ENCODE results near the gene GLUL.
"Not testable (repeated sequence)": the region's sequence is repeated elsewhere in the genome, so short reads cannot be mapped to it uniquely, and the experiment has no call there.

The GLUL gene

DNA sequence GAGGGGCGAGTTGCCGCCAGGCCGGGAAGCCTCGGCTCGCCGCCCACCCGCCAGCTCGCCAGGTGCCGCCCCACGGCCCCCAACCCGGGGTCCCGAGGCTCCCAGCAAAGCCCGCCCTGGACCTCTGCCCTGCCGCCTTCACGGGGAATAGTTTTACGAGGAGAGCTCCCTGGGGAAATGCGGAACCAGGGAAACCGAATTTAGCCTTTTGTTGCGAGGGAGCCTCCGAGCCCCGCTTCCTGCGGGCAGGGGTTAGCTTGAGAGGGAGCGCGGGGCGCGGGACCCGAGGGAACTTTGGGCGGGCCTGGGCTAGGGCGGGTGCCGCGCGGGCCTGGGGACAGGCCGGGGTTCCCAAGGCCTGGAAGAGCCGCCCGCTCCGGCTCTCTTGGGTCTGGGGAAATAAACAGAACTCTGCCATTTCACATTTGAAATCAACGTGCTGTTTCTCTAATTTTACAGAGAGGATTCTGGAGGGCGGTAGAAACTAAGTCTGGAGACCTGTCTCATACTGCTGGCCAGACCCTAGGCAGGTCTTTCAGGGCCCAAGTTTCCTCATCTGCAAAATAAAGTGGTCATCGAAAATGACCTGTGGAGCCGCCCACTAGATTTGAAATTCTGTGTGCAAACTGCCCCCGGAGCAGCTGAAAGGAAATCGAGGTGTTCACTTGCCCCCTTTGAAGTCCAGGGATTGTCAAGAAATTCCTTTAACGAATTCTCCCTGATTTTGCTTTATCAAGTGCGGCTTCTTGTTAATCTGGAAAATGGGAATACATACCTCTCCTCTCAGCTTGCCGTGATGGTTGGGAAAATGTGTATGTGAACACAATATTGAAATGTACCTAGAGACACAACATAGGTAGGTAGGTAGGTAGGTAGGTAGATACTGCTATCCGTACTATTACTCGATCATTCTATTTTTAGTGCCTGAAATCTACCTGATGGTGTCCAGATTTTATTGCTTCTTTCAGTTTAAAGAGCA is 749 bp upstream of the GLUL start:
- peak; percentile 7 for DNase-seq

DNA sequence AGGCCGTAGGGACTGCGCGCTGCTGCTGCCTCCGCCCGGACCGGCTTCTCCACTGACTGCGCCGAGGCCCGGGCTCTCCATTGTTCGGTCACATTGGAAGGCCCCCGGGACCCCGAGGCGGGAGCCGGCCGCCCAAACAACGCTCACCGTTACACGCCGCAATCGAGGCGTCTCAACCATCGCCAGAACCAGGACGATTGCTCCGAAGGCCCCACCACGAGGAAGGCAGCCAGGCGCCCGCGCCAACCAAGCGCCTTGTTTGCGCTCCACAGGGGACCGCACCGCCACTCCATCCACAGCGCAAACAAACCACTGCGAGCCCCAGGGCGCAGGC is 595 bp downstream of the GLUL start:
- DNase-seq, result no peak

DNA sequence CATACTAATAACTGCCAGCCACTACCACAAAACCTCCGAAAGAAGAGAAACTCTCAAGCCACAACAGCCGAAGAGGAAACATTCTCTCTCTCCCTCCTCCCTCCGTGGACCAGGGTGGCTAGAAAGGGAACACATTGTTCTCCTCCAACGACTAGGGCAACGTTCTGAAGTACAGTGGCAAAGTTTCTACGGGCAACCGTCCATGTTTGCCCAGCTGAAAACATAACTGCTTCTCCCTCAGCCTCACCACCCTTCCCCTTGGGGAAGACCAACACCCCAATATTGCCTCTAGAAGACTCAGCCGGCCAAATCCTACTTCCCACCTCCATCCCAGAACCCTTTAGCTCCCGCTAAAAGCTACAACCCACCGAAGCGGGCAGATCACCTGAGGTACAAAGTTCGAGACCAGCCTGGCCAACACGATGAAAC is 2.0 kb downstream of the GLUL start:
- DNase-seq, result peak; percentile 6

DNA sequence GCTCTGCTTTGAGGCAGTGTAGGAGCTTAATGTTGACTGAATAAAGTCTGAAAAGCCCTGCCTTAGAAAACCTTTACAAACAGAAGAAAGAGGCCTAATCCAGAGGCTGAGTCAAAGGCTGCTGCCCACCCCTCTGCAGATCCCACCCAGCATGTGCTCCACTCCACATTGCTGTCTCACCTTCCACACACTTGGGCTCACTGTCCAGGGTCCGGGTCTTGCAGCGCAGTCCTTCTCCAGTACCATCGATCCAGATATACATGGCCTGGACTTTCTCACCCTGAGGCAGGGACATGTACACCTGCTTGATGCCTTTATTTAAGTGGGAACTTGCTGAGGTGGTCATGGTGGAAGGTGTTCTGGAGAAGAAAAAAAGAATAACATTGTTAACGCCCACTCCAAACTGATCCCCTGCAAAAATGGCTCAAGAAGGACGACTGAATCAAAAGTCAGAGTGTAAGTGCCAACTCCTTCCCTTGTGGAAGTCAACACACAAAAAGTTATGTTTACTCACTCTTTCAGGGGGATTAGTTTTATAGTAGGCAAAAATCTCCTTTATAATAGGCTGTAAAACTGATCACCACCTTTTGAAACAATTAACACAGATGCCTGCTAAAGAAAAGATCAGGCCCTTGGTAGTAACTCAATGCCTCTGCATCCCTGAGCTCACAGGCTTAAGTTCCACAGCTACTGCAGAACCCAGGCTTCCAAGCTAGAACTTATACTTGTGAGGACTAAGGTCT is 3.0 kb downstream of the GLUL start:
- no peak for DNase-seq

DNA sequence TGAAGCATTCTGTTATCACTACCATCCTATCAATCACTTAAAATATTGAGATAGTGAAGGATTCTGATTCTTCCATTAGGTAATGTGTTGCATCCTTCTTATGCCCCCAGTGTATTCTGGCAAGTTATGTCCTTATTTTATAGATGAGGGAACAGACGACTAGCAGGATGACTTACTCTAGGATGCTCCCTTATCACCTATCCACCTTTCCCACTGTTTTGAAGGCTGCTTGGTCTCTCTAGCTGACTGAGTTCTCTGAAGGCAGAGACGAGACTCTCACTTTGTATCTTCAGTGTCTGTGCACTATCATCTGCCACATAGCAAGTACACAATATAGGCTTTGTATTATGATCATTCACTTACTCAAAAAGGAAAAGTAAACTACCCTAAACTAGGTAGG is 4.0 kb downstream of the GLUL start:
- DNase-seq, result no peak

DNA sequence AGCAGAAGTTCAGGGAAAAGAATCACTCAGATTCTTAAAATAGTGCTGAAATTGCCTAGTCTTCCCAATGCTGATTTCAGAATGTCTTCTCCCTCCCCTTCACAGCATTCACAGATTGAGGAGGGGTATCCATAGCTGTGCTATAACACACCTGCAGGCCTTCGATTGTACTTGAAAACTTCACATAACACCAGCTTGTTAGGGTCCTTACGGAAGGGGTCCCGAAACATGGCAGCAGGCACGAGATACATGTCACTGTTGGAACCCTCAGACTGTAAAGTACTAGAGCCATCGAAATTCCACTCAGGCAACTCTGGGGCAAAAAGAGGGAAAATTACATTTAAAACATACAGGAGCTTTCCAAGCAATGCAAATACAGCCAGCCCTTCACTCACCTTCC is 4.6 kb downstream of the GLUL start:
- DNase-seq, result no peak

DNA sequence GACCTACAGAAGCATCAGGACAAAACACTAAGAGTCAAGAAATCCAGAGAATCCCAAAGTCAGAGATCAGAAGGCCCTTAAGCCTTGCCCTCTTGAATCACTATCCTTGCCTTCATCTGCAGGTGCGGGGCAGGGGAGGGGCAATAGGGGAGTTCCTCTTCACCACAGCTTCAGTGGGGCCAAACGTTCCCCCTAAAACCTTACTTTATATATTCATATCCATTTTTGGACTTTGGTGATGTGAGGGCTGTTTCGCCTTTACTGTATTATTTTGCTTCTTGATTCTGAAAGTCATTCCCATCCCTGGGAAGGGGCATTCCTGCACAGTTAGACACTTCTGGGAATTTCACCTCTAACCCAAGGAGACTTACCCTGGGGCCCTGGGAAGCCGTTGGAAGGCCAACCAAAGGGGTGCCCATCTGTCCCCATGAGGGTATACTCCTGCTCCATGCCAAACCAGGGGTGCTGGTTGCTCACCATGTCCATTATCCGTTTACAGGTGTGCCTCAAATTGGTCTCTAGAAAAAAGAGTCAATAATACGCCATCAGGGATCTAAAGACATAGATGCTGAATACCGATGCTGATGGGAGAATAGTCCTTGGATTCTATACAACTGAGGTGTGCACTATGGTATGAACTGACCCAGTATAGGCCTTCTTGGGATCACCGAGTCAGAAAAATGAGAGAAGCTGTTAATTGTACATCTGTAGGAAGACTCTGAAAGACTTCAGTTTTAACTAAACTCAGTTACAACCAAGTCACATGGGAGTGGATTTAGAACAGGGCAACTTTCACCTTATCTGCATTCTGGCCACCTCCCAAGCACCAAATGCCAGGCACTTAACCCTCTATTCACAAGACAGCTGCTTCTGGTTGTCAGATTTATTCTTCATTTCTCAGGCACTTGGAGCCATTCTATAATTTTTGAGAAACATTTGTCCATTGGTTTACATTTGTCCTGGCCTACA is 5.4 kb downstream of the GLUL start:
- no peak for DNase-seq

DNA sequence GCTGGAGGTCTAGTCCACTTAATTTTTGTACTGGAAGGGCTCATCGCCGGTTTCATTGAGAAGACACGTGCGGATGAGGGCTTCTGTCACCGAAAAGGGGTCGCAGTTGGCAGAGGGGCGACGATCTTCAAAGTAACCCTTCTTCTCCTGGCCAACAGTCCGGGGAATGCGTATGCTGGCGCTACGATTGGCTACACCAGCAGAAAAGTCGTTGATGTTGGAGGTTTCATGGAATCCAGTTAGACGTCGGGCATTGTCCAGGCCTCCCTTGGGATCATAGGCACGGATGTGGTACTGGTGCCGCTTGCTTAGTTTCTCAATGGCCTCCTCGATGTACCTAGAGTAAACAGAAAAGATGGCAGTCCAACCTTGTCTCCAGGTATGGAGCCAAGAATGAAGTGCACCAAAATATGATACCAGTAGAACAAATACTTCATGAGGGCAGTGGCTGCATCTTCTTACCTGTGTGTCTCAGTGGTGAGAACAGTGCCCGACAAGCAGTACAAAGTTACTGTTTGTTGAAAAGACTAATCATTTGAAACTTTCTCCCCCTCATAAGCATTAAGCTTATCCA is 7.1 kb downstream of the GLUL start:
- DNase-seq, result no peak

DNA sequence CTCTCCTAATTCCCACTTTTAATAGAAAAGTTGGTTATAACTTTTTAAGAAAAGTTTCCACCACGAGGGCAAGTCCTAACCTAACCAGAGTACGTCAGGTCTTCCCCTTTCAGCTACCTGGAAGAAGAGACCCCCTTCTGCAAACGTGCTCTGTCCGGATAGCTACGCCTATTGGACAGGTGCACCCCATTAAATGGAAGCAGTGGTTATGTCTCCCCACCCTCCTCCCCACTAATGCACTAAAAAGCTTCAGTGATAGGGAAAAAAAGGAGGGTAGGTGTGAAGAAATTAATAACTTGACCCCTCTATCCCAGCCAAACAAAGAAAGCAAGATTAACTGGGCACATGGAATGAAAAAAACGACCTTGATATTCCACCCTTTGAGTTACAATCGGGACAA is 7.7 kb downstream of the GLUL start:
- no peak for DNase-seq

DNA sequence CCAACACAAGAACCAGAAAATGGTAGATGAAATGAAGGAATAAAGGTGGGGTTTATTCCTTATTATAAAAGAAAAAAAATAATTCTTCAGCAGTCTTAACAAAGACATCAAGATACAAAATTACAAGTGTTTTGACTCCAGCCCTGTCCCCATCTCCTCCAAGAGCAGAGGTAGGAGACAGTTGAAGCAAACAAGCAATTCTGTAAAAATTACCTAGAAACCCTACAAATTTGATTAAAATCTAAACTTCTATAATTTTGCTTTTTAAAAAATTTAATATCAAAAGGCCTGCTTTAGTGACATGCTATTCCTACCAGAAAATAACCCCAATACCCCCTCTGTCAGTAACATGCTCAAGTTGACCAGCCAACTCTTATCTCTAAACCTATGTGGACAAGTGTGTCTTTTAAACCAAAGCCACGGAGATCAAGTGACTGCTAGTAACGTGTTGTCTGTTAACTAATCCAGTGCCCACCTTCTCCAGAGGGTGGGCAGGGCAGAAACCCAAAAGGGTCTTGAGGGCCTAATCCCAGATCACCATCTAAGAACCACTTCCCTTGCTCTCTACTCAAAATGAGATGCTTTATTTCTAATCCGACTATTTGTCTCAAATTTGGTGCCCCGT is 8.4 kb downstream of the GLUL start:
- no peak for DNase-seq

DNA sequence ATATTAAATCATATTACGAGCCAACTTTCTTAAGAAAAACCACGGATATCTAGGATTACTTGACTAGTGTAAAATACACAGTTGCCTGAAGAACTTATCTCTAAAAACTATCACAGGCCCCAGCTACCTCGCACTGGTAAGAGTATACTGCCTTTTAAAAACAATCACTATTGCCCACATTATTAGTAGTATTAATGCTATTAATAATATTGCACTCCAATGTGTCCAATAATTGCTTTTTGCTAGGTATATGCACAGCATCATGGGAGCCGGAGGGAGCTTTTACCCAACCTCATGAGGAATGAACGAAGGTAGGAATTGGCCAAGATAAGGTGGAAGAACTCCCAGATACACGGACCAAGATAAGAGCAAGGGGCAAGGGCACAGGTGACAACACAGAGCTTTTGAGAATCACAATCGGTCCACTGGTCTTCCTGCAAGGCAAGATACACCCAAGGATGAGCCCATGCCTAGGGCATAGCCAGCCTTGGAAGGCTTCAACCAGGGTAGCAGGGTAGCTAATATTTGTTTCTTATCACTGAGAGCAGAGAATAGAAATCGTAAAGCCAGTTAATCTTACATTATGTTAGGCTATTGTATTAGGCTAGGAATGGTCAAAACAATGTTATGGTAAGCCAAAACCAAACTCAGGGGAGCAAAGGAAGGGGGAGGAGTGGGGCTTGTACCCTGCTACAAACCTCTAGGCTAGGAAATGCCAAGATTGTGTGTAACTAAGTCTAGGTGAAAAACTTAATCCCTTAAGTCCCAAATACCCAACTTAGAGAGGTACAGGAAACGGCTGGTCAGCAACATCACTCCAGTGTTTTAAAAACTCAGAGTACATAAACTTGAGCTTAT is 9.4 kb downstream of the GLUL start:
- no peak for DNase-seq

DNA sequence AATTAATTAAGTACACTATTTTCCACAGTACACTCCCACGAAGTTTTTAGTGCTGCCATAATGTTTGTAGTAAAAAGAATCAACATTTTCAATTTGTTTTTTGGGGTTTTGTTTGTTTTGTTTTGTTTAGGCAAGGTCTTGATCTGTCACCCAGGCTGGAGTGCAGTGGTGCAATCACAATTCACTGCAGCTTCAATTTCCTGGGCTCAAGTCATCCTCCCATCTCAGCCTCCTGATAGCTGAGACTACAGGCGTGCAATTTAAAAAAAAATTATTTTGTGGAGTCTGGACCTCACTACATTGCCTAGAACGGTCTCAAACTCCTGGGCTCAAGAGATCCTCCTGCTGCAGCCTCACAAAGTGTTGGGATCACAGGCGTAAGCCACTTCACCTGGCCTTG is 11.4 kb downstream of the GLUL start:
- DNase-seq, result no peak

DNA sequence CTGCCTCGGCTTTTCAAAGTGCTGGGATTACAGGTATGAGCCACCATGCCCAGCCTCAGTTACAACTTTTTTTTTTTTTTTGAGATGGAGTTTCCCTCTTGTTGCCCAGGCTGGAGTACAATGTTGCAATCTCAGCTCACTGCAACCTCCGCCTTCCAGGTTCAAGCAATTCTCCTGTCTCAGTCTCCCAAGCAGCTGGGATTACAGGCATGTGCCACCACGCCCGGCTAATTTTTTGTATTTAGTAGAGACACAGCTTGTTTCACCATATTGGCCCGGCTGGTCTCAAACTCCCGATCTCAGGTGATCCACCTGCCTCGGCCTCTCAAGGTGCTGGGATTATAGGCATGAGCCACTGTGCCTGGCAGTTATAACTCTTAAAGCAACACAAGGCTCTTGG is 11.8 kb downstream of the GLUL start:
- not testable (repeated sequence) for DNase-seq

DNA sequence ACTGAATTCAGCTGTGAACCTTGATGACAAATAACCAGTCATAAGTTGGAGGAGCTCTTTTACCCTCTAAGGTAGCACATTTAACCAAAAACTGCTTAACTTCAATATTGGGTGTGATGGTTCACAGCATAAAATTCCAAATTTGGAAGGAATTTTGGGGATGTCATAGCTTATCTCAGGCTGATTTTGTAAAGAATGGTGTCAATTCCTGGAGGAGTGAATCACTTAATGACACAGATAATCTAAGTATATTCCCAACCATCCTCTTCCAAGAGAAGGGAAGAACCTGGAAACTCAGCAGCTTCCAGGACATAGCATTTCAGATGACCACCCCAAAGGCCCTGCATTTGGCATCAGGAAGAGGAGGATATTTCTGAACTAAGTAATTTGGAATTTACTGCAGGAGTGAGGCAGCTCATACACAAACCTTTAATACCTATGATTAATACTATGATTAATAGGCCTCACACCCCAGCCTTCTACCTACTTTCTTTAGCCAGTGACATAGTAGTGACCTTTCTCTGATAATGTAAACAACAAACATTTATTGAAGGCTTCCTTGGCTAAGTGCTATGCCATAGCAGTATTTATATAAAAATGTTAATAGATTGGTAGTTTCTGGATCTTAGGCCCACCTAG is 14.5 kb downstream of the GLUL start:
- no peak for DNase-seq

DNA sequence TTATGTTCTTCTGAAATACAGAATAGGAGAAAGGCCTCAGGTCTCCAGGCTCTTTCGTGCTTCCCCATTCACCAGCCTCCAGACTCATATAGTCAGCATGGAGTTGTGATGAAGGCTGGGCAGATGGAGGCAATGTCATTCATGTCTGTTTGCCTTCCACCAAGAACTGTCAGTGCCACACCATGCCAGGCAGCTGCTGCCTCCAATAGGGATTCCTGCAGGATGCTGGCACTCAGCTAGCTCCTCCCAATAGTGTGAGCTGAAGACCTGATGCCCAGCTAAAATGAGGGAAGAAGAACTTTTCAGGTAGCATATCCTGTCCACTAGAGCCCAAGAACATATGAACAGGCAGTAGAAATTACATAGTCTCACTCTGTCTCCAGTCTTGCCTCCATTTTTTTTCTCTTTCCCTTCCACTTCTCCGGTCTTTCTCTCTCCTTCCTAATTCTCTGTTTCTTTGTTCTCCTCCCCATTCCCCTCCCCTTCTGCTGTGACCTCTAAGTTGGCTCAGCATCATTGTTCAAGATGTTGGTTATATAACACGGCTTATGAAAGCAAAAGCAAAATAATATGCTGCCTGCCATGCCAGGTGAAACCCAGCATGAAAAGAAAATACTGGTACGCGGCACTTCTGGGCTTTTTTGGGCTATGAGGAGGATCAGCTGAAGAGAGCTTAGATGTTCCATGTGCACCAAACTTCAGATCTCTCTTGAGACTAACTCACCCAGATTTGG is 17.3 kb downstream of the GLUL start:
- no peak for DNase-seq

DNA sequence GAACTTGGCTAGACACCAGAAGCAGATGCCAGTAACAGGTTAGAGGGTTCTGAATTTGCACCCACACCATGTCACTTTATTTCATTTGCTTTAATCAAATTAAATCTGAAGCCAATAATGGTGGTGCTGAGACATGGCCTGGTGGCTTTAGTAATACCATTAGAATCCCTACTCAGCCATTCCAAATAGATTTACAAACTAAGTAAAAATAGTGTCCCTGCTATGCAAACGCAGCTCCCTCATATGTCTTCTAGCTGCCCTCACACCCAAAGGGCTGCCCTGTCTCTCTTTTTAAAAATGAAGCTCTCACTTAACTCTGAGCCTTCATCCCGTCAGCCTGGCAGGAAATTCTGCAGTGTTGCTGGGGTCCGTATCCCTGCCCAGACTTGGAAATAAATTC is 21.1 kb downstream of the GLUL start:
- DNase-seq, result no peak

DNA sequence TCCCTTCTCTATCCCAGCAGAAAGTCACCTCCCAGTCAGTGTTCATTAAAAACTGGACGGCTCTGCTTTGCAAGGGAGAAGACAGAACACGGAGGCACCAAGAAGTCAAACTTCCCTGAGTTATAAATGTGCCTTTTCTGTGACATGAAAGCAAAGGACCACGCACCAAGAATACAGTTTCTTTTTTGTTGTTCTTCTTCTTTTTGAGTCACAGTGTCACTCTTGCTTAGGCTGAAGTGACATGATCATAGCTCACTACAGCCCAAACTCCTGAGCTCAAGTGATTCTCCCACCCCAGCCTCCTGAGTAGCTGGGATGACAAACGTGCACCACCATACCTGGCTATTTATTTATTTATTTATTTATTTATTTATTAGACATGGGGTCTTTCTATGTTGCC is 22.7 kb downstream of the GLUL start:
- DNase-seq, result no peak

DNA sequence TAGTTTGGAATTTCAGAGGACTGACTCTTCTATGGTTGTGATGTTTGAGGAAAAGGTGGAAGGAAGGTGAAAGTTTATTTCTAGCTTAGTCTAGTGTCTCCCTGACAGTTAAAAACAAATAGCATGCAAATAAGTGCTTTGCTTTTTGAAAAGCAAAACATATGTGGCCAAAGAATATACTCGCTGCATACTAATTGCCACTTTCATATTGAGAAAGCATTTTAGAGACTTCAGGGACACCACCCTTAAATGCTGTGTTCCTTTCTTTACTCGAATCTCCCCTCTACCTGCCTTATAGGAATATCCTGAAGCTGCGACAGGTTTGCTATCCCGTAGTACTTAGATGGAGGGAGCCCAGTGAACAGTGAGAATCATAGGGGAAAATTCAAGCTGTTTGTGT is 23.2 kb downstream of the GLUL start:
- no peak for DNase-seq

DNA sequence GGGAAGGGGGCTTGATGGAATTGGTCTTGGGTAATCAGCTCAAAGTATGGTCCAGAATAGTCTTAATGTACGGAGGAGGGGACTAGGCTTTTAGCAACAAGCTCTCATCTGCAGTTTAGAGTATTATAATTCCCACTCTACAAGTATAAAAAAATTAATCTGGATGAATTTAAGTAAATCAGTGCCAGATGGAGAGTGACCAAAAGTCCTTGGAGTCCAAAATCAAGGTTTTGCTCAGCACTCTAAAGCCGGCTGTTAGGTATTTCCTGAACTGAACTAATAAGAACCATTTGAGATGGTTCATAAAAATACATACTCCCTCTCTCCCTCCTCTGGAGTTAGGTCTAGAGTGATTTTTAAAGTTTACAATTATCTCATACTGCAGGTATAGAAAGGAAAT is 23.7 kb downstream of the GLUL start:
- DNase-seq, result no peak

DNA sequence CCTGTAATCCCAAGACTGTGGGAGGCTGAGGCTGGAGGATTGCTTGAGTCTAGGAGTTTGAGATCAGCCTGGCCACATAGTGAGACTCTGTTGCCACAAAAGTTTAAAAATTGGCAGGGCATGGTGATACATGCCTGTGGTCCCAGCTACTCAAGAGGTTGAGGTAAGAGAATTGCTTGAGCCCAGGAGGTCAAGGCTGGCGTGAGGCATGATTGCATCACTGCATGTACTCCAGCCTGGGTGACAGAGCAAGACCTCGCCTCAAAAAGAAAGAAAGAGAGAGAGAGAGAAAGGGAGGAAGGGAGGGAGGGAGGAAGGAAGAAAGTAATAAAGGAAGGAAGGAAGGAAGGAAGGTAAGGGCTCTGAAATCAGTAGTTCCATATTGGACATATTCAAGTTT is 25.0 kb downstream of the GLUL start:
- no peak for DNase-seq

Data from CD4-positive, alpha-beta T cell treated with Interleukin-12 subunit alpha and Interleukin-12 subunit beta, for 1 hour (primary cell).